ENCODE results near the gene MARCHF3. TPM values are rescaled to one million over a fixed set of nuclear protein-coding genes. Genes with fewer than 3 reads are reported as not detected.

MARCHF3 gene
- total RNA-seq, 3 donors from 2014 or later: 22.5 to 52.8 (median 34.5) TPM

DNA sequence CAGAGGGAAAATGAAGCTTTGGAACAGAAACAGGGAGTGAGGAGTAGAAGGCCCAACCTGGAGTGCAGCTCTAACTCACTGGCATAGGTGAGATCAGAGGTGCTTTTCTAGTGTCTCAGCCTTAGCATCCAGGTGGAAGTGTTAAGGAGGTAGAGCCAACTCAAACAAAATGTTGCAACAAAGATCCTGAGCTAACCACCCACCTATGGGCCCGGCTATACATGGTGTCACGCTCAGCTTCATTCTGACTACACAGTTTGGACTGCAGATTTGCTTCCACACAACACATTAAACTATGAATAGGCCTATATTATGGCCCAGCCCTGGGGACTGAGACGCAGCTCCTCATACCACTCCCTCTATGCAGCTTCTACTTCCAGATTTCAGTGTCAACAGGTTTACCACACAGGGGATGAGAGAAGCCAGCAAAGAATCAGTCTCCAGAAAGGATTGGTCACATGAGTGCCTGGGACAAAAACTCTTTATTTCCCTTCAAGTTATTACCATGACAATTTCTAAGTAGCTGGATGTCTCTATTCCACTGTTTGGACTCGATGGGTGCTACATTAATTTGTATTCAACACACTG is 34.0 kb upstream of the MARCHF3 start:
- ATAC-seq (no peak), DNase-seq (no peak)
- Histone ChIP-seq H3K36me3 (ENCODE audit: low read depth) (no peaks in the 10 kb centered on the region), H3K9me3 (no peaks in the 10 kb centered on the region), H3K4me1 (ENCODE audit: low read depth) (peaks cover 3% of the 10 kb centered on the region), H3K4me3 (no peak overlapping the region)
- TF ChIP-seq, protein P1, sequence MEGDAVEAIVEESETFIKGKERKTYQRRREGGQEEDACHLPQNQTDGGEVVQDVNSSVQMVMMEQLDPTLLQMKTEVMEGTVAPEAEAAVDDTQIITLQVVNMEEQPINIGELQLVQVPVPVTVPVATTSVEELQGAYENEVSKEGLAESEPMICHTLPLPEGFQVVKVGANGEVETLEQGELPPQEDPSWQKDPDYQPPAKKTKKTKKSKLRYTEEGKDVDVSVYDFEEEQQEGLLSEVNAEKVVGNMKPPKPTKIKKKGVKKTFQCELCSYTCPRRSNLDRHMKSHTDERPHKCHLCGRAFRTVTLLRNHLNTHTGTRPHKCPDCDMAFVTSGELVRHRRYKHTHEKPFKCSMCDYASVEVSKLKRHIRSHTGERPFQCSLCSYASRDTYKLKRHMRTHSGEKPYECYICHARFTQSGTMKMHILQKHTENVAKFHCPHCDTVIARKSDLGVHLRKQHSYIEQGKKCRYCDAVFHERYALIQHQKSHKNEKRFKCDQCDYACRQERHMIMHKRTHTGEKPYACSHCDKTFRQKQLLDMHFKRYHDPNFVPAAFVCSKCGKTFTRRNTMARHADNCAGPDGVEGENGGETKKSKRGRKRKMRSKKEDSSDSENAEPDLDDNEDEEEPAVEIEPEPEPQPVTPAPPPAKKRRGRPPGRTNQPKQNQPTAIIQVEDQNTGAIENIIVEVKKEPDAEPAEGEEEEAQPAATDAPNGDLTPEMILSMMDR (IDR thresholded peaks at IDR 0.05): no peak
- intact Hi-C loops (cut with DNase I, micrococcal nuclease): no loop called here

GRCh38 chr5:127063257-127063913 is 33.0 kb upstream of the MARCHF3 start:
- ATAC-seq: no peak
- TF ChIP-seq, protein P1 (IDR thresholded peaks at IDR 0.05): no peak
- no peak for DNase-seq
- intact Hi-C loops (cut with DNase I, micrococcal nuclease): no loop called here
- no peaks in the 10 kb centered on the region for H3K36me3 ChIP-seq (ENCODE audit: low read depth)
- H3K9me3 ChIP-seq: no peaks in the 10 kb centered on the region
- H3K4me1 ChIP-seq (ENCODE audit: low read depth): peaks cover 3% of the 10 kb centered on the region
- no peak overlapping the region for H3K4me3 ChIP-seq

- intact Hi-C loops (cut with DNase I, micrococcal nuclease): no loop called here
- no peak for ATAC-seq
- no peaks in the 10 kb centered on the region for H3K9me3 ChIP-seq
- no peaks in the 10 kb centered on the region for H3K36me3 ChIP-seq (ENCODE audit: low read depth)
- H3K4me3 ChIP-seq: no peak overlapping the region
- DNase-seq: no peak
- peaks cover 3% of the 10 kb centered on the region for H3K4me1 ChIP-seq (ENCODE audit: low read depth)
- TF ChIP-seq, protein P1 (IDR thresholded peaks at IDR 0.05): no peak
Observed at GRCh38 chr5:127061956-127062355, 31.6 kb upstream of the MARCHF3 start.

DNA sequence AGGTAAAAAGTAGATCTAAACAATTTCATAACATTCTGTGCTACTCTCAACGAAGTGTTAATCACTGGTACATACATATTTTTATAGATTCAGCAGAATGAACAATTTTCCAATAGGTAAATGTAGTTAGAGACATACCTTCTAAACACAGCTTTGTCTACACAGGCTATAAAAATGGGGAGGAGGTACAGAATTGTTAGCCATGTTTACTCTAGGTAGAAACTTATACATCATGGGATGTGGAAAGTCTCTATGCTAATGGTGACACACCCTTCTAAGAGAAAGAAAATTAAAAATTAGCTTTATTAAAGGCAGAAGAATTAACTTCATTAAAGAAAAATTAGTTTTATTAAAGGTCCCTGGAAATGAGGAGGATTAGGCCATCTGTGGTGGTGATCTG is 31.2 kb upstream of the MARCHF3 start:
- intact Hi-C loops (cut with DNase I, micrococcal nuclease): no loop called here
- TF ChIP-seq, protein P1 (IDR thresholded peaks at IDR 0.05): no peak
- H3K4me1 ChIP-seq (ENCODE audit: low read depth): peaks cover 3% of the 10 kb centered on the region
- H3K9me3 ChIP-seq: no peaks in the 10 kb centered on the region
- no peaks in the 10 kb centered on the region for H3K36me3 ChIP-seq (ENCODE audit: low read depth)
- H3K4me3 ChIP-seq: no peak overlapping the region
- ATAC-seq: peak; percentile 60
- DNase-seq: no peak

- ATAC-seq (no peak), DNase-seq (no peak)
- intact Hi-C loops (cut with DNase I, micrococcal nuclease): no loop called here
Observed at GRCh38 chr5:127060470-127060985, 30.2 kb upstream of the MARCHF3 start.

More at GRCh38 chr5:127060470-127060985, 30.2 kb upstream of the MARCHF3 start:
- Histone ChIP-seq H3K36me3 (ENCODE audit: low read depth) (no peaks in the 10 kb centered on the region), H3K4me3 (no peak overlapping the region), H3K9me3 (no peaks in the 10 kb centered on the region), H3K4me1 (ENCODE audit: low read depth) (peaks cover 3% of the 10 kb centered on the region)
- TF ChIP-seq, protein P1 (IDR thresholded peaks at IDR 0.05): no peak
